OCI-LY1 (cell line): Measurements from ENCODE around the gene FBN1.

ENCODE experiments used
- CTCF ChIP-seq: fragments of 200-600 bp; sonication (generic), shearing (Covaris generic); IDR thresholded peaks from 2 replicates; pipeline ENCODE4 v1.5.1; 2017; ENCODE audit warnings: mild to moderate bottlenecking, antibody characterized with exemption, low read length, moderate library complexity, mixed read lengths
- EZH2 ChIP-seq: fragments of 200-600 bp; sonication (generic), shearing (Covaris generic); IDR thresholded peaks from 2 replicates; pipeline ENCODE4 v1.8.0; 2017; ENCODE audit warnings: borderline replicate concordance, mixed run types, mild to moderate bottlenecking, antibody characterized with exemption, low read length, moderate library complexity, mixed read lengths

- no peak for TF ChIP-seq CTCF
- TF ChIP-seq EZH2, result no peak
Measured at GRCh38 chr15:48416301-48416700, 229.2 kb downstream of the FBN1 start.
